Stomach smooth muscle (tissue), 2 donors: ENCODE measurements around the gene GRIN2C.
"Not testable (repeated sequence)": the region's sequence is repeated elsewhere in the genome, so short reads cannot be mapped to it uniquely, and the experiment has no call there.

Experiments
- H3K27ac ChIP-seq: one replicate; pipeline ENCODE4 v1.7.0; 2013; ENCODE audit warnings: mild to moderate bottlenecking, low read length, inconsistent platforms
- H3K27me3 ChIP-seq, 2 donors: one replicate each; pipeline ENCODE4 v1.7.0; 2013; ENCODE audit warnings: low read length in 2 of 2; ENCODE audit not compliant: insufficient read depth in 2 of 2, control insufficient read depth in 1 of 2
- H3K36me3 ChIP-seq, 2 donors: one replicate each; pipeline ENCODE4 v1.7.0; 2013; ENCODE audit warnings: low read length in 2 of 2; ENCODE audit not compliant: control insufficient read depth in 2 of 2, insufficient read depth in 2 of 2
- H3K4me1 ChIP-seq: one replicate; pipeline ENCODE4 v1.7.0; 2013; ENCODE audit warnings: low read length; ENCODE audit not compliant: control insufficient read depth, insufficient read depth
- H3K4me3 ChIP-seq, 2 donors: one replicate each; pipeline ENCODE4 v1.7.0; 2013; ENCODE audit warnings: low read length in 2 of 2
- H3K9ac ChIP-seq, 2 donors: one replicate each; pipeline ENCODE4 v1.7.0; 2013; ENCODE audit warnings: low read length in 2 of 2, mild to moderate bottlenecking in 1 of 2
- H3K9me3 ChIP-seq, 2 donors: one replicate each; pipeline ENCODE4 v1.7.0; 2013; ENCODE audit warnings: low read length in 2 of 2; ENCODE audit not compliant: control insufficient read depth in 2 of 2
- donor health status: healthy.
- donor health status: Pancreatic carcinoma.

GRIN2C gene

DNA sequence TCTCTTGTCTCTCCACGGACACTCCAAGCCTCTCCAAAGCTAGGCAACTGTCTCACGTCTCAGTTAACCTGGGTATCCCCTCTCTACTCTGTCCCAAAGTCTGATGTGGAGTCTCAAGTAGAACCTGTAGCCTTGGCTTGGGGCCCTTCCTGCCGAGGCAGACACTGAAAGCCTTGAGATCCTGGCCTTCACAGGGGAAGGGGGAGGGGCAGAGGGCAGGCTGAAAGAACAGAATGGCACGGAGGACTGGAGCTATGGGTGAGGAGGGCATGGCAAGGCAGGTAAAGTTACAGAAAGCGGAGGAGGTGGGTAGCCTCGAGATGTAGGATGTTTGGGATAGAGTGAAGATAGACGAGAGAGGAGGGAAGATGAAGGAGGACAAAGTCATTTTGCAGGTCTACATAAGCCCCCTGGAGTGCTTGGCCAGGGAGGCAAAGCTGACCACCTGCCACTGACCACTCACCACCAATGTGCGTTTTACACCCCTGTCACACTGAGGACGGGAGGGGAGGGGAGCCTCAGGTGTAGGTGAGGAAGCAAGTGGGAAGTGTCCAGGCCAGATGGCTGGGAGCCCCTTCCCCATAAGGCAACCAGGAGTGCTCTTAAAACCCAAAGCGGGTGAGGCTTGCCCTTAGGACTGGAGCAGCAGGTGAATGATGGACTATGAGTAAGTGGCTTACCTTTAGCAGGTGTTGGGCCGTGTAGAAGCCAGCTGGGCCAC lies 11.8 kb upstream of the GRIN2C start:
- Histone ChIP-seq H3K9me3 (no peaks in the 10 kb centered on the region), H3K4me1 (peaks cover 10% of the 10 kb centered on the region), H3K36me3 (no peaks in the 10 kb centered on the region), H3K27ac (no peak overlapping the region), H3K9ac (no peak overlapping the region), H3K27me3 (peaks cover 0 to 2% of the 10 kb centered on the region in 2 donors), H3K4me3 (no peak overlapping the region)

- Histone ChIP-seq H3K36me3 (no peaks in the 10 kb centered on the region), H3K4me1 (peaks cover 10% of the 10 kb centered on the region), H3K9ac (no peak overlapping the region), H3K9me3 (no peaks in the 10 kb centered on the region), H3K27ac (no peak overlapping the region), H3K4me3 (no peak overlapping the region), H3K27me3 (peaks cover 0 to 2% of the 10 kb centered on the region in 2 donors)
These were observed 10.8 kb upstream of the GRIN2C start for GRCh38 chr17:74870512-74870911.

GRCh38 chr17:74870028-74870427 lies 10.3 kb upstream of the GRIN2C start:
- not testable (repeated sequence) for H3K36me3 ChIP-seq, H3K4me3 ChIP-seq, H3K9ac ChIP-seq, H3K9me3 ChIP-seq, H3K27ac ChIP-seq, H3K27me3 ChIP-seq
- H3K4me1 ChIP-seq = peaks cover 11% of the 10 kb centered on the region

- H3K9ac ChIP-seq = no peak overlapping the region
- H3K36me3 ChIP-seq = no peaks in the 10 kb centered on the region
- H3K9me3 ChIP-seq = no peaks in the 10 kb centered on the region
- no peak overlapping the region for H3K4me3 ChIP-seq
- no peak overlapping the region for H3K27ac ChIP-seq
- peaks cover 0 to 2% of the 10 kb centered on the region in 2 donors for H3K27me3 ChIP-seq
- H3K4me1 ChIP-seq = peaks cover 14% of the 10 kb centered on the region
These were observed 9.2 kb upstream of the GRIN2C start for GRCh38 chr17:74868908-74869255.

DNA sequence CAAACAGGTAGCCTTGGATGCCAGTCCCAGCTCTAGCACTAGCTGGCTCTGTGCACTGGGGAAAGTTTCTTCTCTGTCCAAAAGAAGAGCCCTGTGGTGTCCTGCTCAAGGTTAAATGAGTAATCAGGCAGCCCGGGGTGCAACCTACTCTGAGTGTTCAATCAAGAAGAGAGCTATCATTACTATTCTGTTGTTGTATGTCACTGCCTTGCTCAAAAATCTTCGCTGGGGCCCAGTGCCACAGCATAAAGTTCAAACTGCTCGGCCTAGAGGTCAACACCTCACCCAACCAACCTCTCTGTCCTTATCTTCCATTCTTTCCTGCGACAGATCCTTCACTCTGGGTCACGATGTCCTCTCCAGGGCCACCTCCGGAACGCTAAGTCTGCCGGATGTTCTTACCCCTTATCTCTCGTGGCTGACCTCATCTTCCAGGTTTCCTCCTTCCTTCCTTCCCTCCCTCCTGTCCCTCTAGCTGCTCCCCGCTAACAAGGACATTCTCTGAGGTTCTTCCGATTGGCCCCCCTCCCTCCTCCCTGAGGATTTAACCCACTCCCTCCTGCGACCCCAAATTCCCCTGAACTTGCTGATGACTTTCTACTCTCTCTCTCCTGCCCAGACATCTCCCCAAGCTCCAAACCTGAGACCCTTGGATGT lies 8.7 kb upstream of the GRIN2C start:
- Histone ChIP-seq H3K9ac (no peak overlapping the region), H3K9me3 (no peaks in the 10 kb centered on the region), H3K4me3 (no peak overlapping the region), H3K27ac (no peak overlapping the region), H3K4me1 (peaks cover 14% of the 10 kb centered on the region), H3K27me3 (peaks cover 0 to 2% of the 10 kb centered on the region in 2 donors), H3K36me3 (no peaks in the 10 kb centered on the region)

- Histone ChIP-seq H3K36me3 (no peaks in the 10 kb centered on the region), H3K4me1 (peaks cover 11% of the 10 kb centered on the region), H3K9me3 (no peaks in the 10 kb centered on the region), H3K27me3 (peaks cover 9% of the 10 kb centered on the region in 2 donors), H3K9ac (no peak overlapping the region), H3K27ac (no peak overlapping the region), H3K4me3 (no peak overlapping the region)
These were observed 6.6 kb upstream of the GRIN2C start for GRCh38 chr17:74866198-74866835.

DNA sequence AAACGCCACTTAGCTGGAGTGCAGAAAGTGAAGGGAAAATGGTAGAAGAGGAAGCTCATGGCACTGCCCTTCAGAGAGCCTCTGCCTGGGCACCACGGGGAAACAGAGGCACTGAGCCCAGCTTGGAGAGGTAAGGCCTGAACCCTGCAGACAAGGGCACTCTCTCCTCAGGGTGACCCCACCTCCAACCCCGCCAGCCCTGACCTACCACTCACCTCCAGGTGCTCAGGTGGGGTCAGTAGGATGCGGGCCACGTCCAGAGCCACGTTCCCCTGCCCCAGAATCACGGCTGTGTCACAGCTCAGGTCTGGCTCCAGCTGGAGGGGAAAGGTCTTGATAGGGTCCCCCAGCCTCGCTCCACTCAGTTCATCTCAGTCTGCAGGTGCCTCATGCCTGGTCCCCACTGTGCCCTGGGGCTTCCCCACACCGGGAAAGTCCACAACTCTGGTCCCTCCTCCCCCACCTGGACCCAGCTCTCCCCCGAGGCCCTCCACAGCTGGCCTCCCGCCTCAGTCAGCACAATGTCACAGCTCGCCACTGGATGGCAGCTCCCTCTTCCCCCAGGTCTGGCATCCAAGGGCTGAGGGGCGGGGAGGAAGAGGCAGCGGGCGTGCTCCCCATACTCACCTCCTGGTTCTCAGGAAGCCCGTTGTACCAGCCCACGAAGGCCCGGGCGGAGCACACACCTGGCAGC lies 6.0 kb upstream of the GRIN2C start:
- Histone ChIP-seq H3K4me1 (peaks cover 18% of the 10 kb centered on the region), H3K36me3 (no peaks in the 10 kb centered on the region), H3K4me3 (no peak overlapping the region), H3K27me3 (peaks cover 13 to 15% of the 10 kb centered on the region in 2 donors), H3K9me3 (no peaks in the 10 kb centered on the region), H3K9ac (no peak overlapping the region), H3K27ac (no peak overlapping the region)

- peaks cover 20 to 22% of the 10 kb centered on the region in 2 donors for H3K27me3 ChIP-seq
- peaks cover 25% of the 10 kb centered on the region for H3K4me1 ChIP-seq
- no peaks in the 10 kb centered on the region for H3K9me3 ChIP-seq
- no peak overlapping the region for H3K9ac ChIP-seq
- H3K36me3 ChIP-seq = no peaks in the 10 kb centered on the region
- H3K4me3 ChIP-seq = no peak overlapping the region
- no peak overlapping the region for H3K27ac ChIP-seq
These were observed 5.2 kb upstream of the GRIN2C start for GRCh38 chr17:74864866-74865395.

GRCh38 chr17:74864297-74864865 lies 4.7 kb upstream of the GRIN2C start:
- Histone ChIP-seq H3K36me3 (no peaks in the 10 kb centered on the region), H3K4me3 (no peak overlapping the region), H3K4me1 (peaks cover 25% of the 10 kb centered on the region), H3K27ac (no peak overlapping the region), H3K9ac (no peak overlapping the region), H3K27me3 (peaks cover 20 to 28% of the 10 kb centered on the region in 2 donors), H3K9me3 (no peaks in the 10 kb centered on the region)
